IMR-90 (cell line): ENCODE data around the gene LDLRAD1. TPM values are rescaled to one million over a fixed set of nuclear protein-coding genes. Genes with fewer than 3 reads are reported as not detected.

Experiments
- ATAC-seq: fragments of 200-7000 bp; cut with Tn5 transposase; 2 replicates; pipeline ENCODE4 v1.9.1; 2020; ENCODE audit warnings: low read depth, mild to moderate bottlenecking, moderate library complexity
- BruUV-seq: library from RNA; stranded (reverse); fragments of 400-500 nt; replicated peaks from 2 replicates; lab custom pipeline; 2021; lab: Mats Ljungman, UMichigan
- CTCF ChIA-PET: fragments of 300-600 bp; formaldehyde crosslinking; extraction: SDS; loops from one replicate; lab custom pipeline; 2021; ENCODE audit warnings: antibody characterized with exemption; lab: Yijun Ruan, JAX
- POLR2A ChIA-PET: fragments of 300-600 bp; sonication (Branson Sonifier 250); formaldehyde crosslinking; loops from one replicate; lab custom pipeline; 2022; ENCODE audit warnings: antibody characterized with exemption; ENCODE audit not compliant: unreplicated experiment; lab: Charles Lee
- DNase-seq: peaks from one replicate; pipeline ENCODE4 v3.0.0; 2013
- H2AFZ ChIP-seq: replicated peaks from 2 replicates; pipeline ENCODE3; 2013; ENCODE audit warnings: low read length, mild to moderate bottlenecking; ENCODE audit not compliant: poor library complexity
- H2AK5ac ChIP-seq: 2 replicates; pipeline ENCODE4 v1.6.1; 2013; ENCODE audit warnings: low read depth, low read length, inconsistent platforms
- H2AK9ac ChIP-seq: replicated peaks from 2 replicates; pipeline ENCODE3; 2013; ENCODE audit warnings: mild to moderate bottlenecking, low read depth, low read length, moderate library complexity; ENCODE audit not compliant: poor library complexity
- H2BK120ac ChIP-seq: 2 replicates; pipeline ENCODE4 v1.6.1; 2013; ENCODE audit warnings: low read depth, low read length, inconsistent platforms
- H2BK15ac ChIP-seq: 3 replicates; pipeline ENCODE4 v1.6.1; 2013; ENCODE audit warnings: low read depth, low read length, inconsistent platforms
- H2BK20ac ChIP-seq: 2 replicates; pipeline ENCODE4 v1.6.1; 2013; ENCODE audit warnings: low read depth, mild to moderate bottlenecking, inconsistent platforms, low read length, moderate library complexity
- H2BK5ac ChIP-seq: 2 replicates; pipeline ENCODE4 v1.6.1; 2013; ENCODE audit warnings: mild to moderate bottlenecking, low read depth, low read length, inconsistent platforms; ENCODE audit not compliant: poor library complexity, severe bottlenecking
- H3K14ac ChIP-seq: replicated peaks from 2 replicates; pipeline ENCODE4 v1.6.1; 2013; ENCODE audit warnings: low read depth, low read length, inconsistent platforms
- H3K18ac ChIP-seq: 2 replicates; pipeline ENCODE4 v1.6.1; 2013; ENCODE audit warnings: low read depth, low read length, control low read depth
- H3K23ac ChIP-seq: 2 replicates; pipeline ENCODE4 v1.6.1; 2013; ENCODE audit warnings: low read depth, low read length, inconsistent platforms
- H3K27ac ChIP-seq: 2 replicates; pipeline ENCODE4 v1.5.1; 2013; ENCODE audit warnings: mild to moderate bottlenecking, control low read depth, low read length; ENCODE audit not compliant: insufficient read depth
- H3K27me3 ChIP-seq: 2 replicates; pipeline ENCODE4 v1.6.1; 2013; ENCODE audit warnings: low read length; ENCODE audit not compliant: control insufficient read depth, insufficient read depth
- H3K36me3 ChIP-seq: 2 replicates; pipeline ENCODE4 v1.6.1; 2013; ENCODE audit warnings: low read length, mixed read lengths; ENCODE audit not compliant: control insufficient read depth, insufficient read depth
- H3K4ac ChIP-seq: 2 replicates; pipeline ENCODE4 v1.6.1; 2013; ENCODE audit warnings: low read depth, low read length, inconsistent platforms
- H3K4me1 ChIP-seq: 2 replicates; pipeline ENCODE4 v1.6.1; 2013; ENCODE audit warnings: low read length, mixed read lengths; ENCODE audit not compliant: control insufficient read depth, insufficient read depth
- H3K4me2 ChIP-seq: 2 replicates; pipeline ENCODE4 v1.6.1; 2013; ENCODE audit warnings: low read depth, mild to moderate bottlenecking, control low read depth, low read length, moderate library complexity
- H3K4me3 ChIP-seq: 2 replicates; pipeline ENCODE4 v1.5.1; 2013; ENCODE audit warnings: low read depth, mild to moderate bottlenecking, control low read depth, low read length, moderate library complexity; ENCODE audit not compliant: insufficient read depth
- H3K56ac ChIP-seq: 2 replicates; pipeline ENCODE4 v1.6.1; 2013; ENCODE audit warnings: low read length, inconsistent platforms; ENCODE audit not compliant: insufficient read depth; ENCODE audit errors: extremely low read depth
- H3K79me1 ChIP-seq, 2 experiments: 2 replicates each; pipeline ENCODE4 v1.6.1; 2013; ENCODE audit warnings: low read length in 2 of 2, inconsistent platforms in 1 of 2, low read depth in 1 of 2
- H3K9ac ChIP-seq: 2 replicates; pipeline ENCODE4 v1.6.1; 2013; ENCODE audit warnings: low read depth, low read length, control low read depth
- H3K9me1 ChIP-seq: 2 replicates; pipeline ENCODE4 v1.6.1; 2013; ENCODE audit warnings: low read length, inconsistent platforms; ENCODE audit not compliant: insufficient read depth
- H3K9me3 ChIP-seq: 2 replicates; pipeline ENCODE4 v1.6.1; 2013; ENCODE audit warnings: low read length; ENCODE audit not compliant: control insufficient read depth, insufficient read depth
- H4K20me1 ChIP-seq: 2 replicates; pipeline ENCODE4 v1.6.1; 2013; ENCODE audit warnings: low read length, inconsistent platforms; ENCODE audit not compliant: insufficient read depth
- H4K5ac ChIP-seq: 2 replicates; pipeline ENCODE4 v1.6.1; 2013; ENCODE audit warnings: mild to moderate bottlenecking, low read depth, low read length, control low read depth
- H4K8ac ChIP-seq, 2 experiments: 2 replicates each; pipeline ENCODE4 v1.6.1; 2013; ENCODE audit warnings: low read depth in 2 of 2, low read length in 2 of 2, control low read depth in 1 of 2, inconsistent platforms in 1 of 2
- H4K91ac ChIP-seq: 2 replicates; pipeline ENCODE4 v1.6.1; 2013; ENCODE audit warnings: low read depth, low read length, inconsistent platforms; ENCODE audit not compliant: insufficient read depth
- BHLHE40 ChIP-seq: fragments of 150-350 bp; IDR thresholded peaks from 2 replicates; pipeline ENCODE4 v1.6.1; 2016; ENCODE audit warnings: mild to moderate bottlenecking, low read depth, low read length
- FOS ChIP-seq: fragments of 150-350 bp; IDR thresholded peaks from 2 replicates; pipeline ENCODE4 v1.6.1; 2016; ENCODE audit warnings: low read depth, low read length
- MAFK ChIP-seq: IDR thresholded peaks from 2 replicates; pipeline ENCODE4 v1.6.1; 2012; ENCODE audit warnings: low read depth, low read length, improper control_type of control experiment
- NFE2L2 ChIP-seq: fragments of 150-350 bp; IDR thresholded peaks from 2 replicates; pipeline ENCODE4 v1.6.1; 2016; ENCODE audit warnings: low read depth, mild to moderate bottlenecking, low read length
- POLR2A ChIP-seq: IDR thresholded peaks from 2 replicates; pipeline ENCODE4 v1.6.1; 2012; ENCODE audit warnings: mild to moderate bottlenecking, low read depth, low read length
- RAD21 ChIP-seq: IDR thresholded peaks from 2 replicates; pipeline ENCODE4 v1.6.1; 2012; ENCODE audit warnings: low read length, improper control_type of control experiment
- WGBS, 2 experiments: methylation state at CpG; one replicate each; pipeline versions ENCODE4 v1.1.5 to v1.1.7; 2013; ENCODE audit warnings: missing lambda C conversion rate in 2 of 2; ENCODE audit not compliant: insufficient read length in 1 of 2; ENCODE audit errors: extremely low coverage in 2 of 2; 5-methylcytosine and 5-hydroxymethylcytosine counted together
- dilution Hi-C: fragments of 300-500 bp; cut with HindIII; formaldehyde crosslinking; loops from one replicate; pipeline ENCODE4 v1.14.3; 2018; ENCODE audit warnings: low sequenced_read_pairs; ENCODE audit not compliant: unreplicated experiment
- in situ Hi-C: fragments of 300-500 bp; cut with MboI; formaldehyde crosslinking; loops from 3 replicates; pipeline ENCODE4 v1.14.3; 2019; ENCODE audit warnings: low sequenced_read_pairs, inconsistent platforms, mixed read lengths
- intact Hi-C: fragments of 100-400 bp; cut with micrococcal nuclease; formaldehyde crosslinking; loops from 2 replicates; pipeline ENCODE4 v1.10.0; 2022
- polyA plus RNA-seq, 3 experiments: library from polyadenylated mRNA; depleted of rRNA; stranded (reverse); fragments of >200 nt; gene quantifications; 2 replicates each; pipeline ENCODE4 v1.2.3, GENCODE V29; 2012; ENCODE audit warnings: low replicate concordance in 1 of 3
- total RNA-seq: library from RNA; depleted of rRNA; stranded (reverse); fragments of >200 nt; gene quantifications from 2 replicates; pipeline ENCODE4 v1.2.3, GENCODE V29; 2012
- TF ChIP-seq, protein P1 (sequence below): fragments of 150-350 bp; IDR thresholded peaks from 2 replicates; pipeline ENCODE4 v1.6.1; 2017; ENCODE audit warnings: mild to moderate bottlenecking, antibody characterized with exemption, low read length, low read depth
- TF ChIP-seq, protein P2 (sequence below): fragments of 150-350 bp; IDR thresholded peaks from 2 replicates; pipeline ENCODE4 v1.6.1; 2016; ENCODE audit warnings: low read depth, mild to moderate bottlenecking, low read length, moderate library complexity, borderline replicate concordance

Gene LDLRAD1
- total and polyA plus RNA-seq, 2 of the 4 experiments (the other 2 are of a cell fraction): not detected

DNA sequence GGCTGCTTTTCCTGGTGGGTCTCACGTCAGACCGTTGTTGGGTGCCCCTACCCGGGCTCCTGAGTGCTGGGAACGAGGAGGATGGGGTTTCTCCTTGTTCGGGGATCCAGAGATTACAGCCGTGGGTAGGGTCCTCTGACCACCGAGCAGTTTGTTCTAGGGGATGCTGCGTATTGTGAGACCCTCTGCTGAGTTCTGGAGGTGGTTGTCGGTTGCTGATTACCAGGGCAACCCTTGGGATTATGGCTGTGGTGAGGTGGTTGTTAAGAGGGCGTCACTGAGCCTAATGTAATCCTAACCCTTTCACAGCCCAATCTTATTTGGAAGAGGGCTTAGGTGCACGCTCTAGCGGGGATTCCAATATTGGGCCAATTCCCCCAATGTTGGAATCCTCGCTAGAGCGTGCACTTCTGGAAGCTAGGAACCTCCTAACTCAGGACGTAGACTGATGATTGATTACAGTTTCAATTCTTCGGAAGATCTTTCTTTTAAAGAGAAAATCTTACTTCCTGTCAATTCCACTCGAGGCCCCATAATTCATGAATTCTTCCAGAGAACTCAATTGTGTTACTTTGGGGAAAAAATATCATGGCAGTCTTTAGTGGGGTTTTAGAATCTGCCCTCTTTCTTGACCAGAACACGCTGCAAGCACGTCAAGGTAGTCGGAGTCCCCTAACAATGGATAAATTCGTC is 35.9 kb upstream of the LDLRAD1 start:
- intact Hi-C loops (loop anchor here (2.0 to 5.0 kb wide), 3 partner anchors 97 to 192 kb away; no protein-coding TSS in a partner anchor), in situ Hi-C loops (loop anchor here (25.0 kb wide), 1 partner anchor 192 kb away; no protein-coding TSS in a partner anchor), dilution Hi-C loops (no loop called here)
- H3K4me2 ChIP-seq: peak overlapping the region; percentile 93
- 0 out of 3 replicates have a peak overlapping the region, but pooled peaks have one; percentile 10 for H2BK15ac ChIP-seq
- ChIA-PET CTCF (interaction anchor here (1.2 kb wide), 1 partner anchor 28 kb away, joined by 5 read pairs; no protein-coding TSS in a partner anchor), POLR2A (interaction anchor here (1.6 kb wide), 1 partner anchor 108 kb away, joined by 3 read pairs; the partner anchor contains the start of gene IFT25)
- peak overlapping the region; percentile 75 for H3K23ac ChIP-seq
- WGBS, 2 experiments: 50% methylated on average over 4 of the region's 21 CpGs; no CpG with 5 or more reads in 1 of the 2 experiments
- H3K27ac ChIP-seq: peak overlapping the region; percentile 72
- DNase-seq (peak; percentile 10), ATAC-seq (peak; percentile 2; the same call in 1 of the 2 replicates)
- peak overlapping the region; percentile 62 for H3K4me3 ChIP-seq
- H2BK5ac ChIP-seq: peak overlapping the region; percentile 52
- peak overlapping the region; percentile 87 for H3K4ac ChIP-seq
- peaks cover 6% of the 10 kb centered on the region; the same call in 1 of the 2 replicates for H3K9me1 ChIP-seq
- H4K91ac ChIP-seq: peak overlapping the region; percentile 71; the same call in 1 of the 2 replicates
- H3K56ac ChIP-seq: peak overlapping the region; percentile 83
- H3K14ac ChIP-seq: peak overlapping the region; percentile 91
- H3K79me1 ChIP-seq: peaks cover 17 to 42% of the 10 kb centered on the region in 2 experiments
- BruUV-seq: no TSS peak
- H4K8ac ChIP-seq: peak overlapping the region; percentile 65 to 94
- peaks cover 2% of the 10 kb centered on the region; the same call in 1 of the 2 replicates for H3K4me1 ChIP-seq
- H3K9me3 ChIP-seq: no peaks in the 10 kb centered on the region
- H4K5ac ChIP-seq: peak overlapping the region; percentile 78
- H2AFZ ChIP-seq: peak overlapping the region; percentile 94
- H3K36me3 ChIP-seq: no peaks in the 10 kb centered on the region
- peak overlapping the region; percentile 28; the same call in 1 of the 2 replicates for H2BK120ac ChIP-seq
- H2BK20ac ChIP-seq: no peak overlapping the region
- H4K20me1 ChIP-seq: no peaks in the 10 kb centered on the region; the same call in 1 of the 2 replicates
- H2AK9ac ChIP-seq: peak overlapping the region; percentile 79
- peak overlapping the region; percentile 7 for H3K18ac ChIP-seq
- no peaks in the 10 kb centered on the region for H3K27me3 ChIP-seq
- peak overlapping the region; percentile 79 for H3K9ac ChIP-seq
- peak overlapping the region; percentile 46 for H2AK5ac ChIP-seq
- TF ChIP-seq, protein P1, sequence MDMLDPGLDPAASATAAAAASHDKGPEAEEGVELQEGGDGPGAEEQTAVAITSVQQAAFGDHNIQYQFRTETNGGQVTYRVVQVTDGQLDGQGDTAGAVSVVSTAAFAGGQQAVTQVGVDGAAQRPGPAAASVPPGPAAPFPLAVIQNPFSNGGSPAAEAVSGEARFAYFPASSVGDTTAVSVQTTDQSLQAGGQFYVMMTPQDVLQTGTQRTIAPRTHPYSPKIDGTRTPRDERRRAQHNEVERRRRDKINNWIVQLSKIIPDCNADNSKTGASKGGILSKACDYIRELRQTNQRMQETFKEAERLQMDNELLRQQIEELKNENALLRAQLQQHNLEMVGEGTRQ: no peak
- TF ChIP-seq, protein P2, sequence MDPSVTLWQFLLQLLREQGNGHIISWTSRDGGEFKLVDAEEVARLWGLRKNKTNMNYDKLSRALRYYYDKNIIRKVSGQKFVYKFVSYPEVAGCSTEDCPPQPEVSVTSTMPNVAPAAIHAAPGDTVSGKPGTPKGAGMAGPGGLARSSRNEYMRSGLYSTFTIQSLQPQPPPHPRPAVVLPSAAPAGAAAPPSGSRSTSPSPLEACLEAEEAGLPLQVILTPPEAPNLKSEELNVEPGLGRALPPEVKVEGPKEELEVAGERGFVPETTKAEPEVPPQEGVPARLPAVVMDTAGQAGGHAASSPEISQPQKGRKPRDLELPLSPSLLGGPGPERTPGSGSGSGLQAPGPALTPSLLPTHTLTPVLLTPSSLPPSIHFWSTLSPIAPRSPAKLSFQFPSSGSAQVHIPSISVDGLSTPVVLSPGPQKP: no peak
- TF ChIP-seq BHLHE40 (no peak), RAD21 (no peak), POLR2A (no peak; the same call in 1 of the 2 replicates), FOS (no peak), NFE2L2 (no peak), MAFK (no peak)
